LNCaP clone FGC (cell line): ENCODE measurements around the gene CMTM5.
"Not testable (repeated sequence)": the region's sequence is repeated elsewhere in the genome, so short reads cannot be mapped to it uniquely, and the experiment has no call there.

Experiments
- DNase-seq: peaks from one replicate; pipeline ENCODE4 v3.0.0-alpha.2; 2011; ENCODE audit warnings: low read depth
- H3K4me3 ChIP-seq: 2 replicates; pipeline ENCODE4 v1.5.1; 2011; ENCODE audit warnings: mild to moderate bottlenecking, low read depth, low read length, control low read depth
- CTCF ChIP-seq: IDR thresholded peaks from 2 replicates; pipeline ENCODE4 v1.5.1; 2012; ENCODE audit warnings: mild to moderate bottlenecking; ENCODE audit not compliant: control insufficient read depth, insufficient read depth; ENCODE audit errors: extremely low read depth

CMTM5 gene

GRCh38 chr14:23387916-23388882 lies 11.4 kb downstream of the CMTM5 start:
- TF ChIP-seq CTCF: no peak

GRCh38 chr14:23388996-23389395 lies 12.2 kb downstream of the CMTM5 start:
- DNase-seq: no peak
- TF ChIP-seq CTCF: no peak

More at GRCh38 chr14:23387916-23388882, 11.4 kb downstream of the CMTM5 start:
- DNase-seq: no peak
- no peak overlapping the region for H3K4me3 ChIP-seq

GRCh38 chr14:23389396-23389795 lies 12.6 kb downstream of the CMTM5 start:
- no peak for DNase-seq
- no peak overlapping the region for H3K4me3 ChIP-seq
- TF ChIP-seq CTCF: no peak

More at GRCh38 chr14:23388996-23389395, 12.2 kb downstream of the CMTM5 start:
- H3K4me3 ChIP-seq: no peak overlapping the region

- DNase-seq: not testable (repeated sequence)
Observed at GRCh38 chr14:23389871-23390270, 13.0 kb downstream of the CMTM5 start.

GRCh38 chr14:23392613-23393012 lies 15.8 kb downstream of the CMTM5 start:
- TF ChIP-seq CTCF: no peak
- H3K4me3 ChIP-seq: no peak overlapping the region
- no peak for DNase-seq

More at GRCh38 chr14:23389871-23390270, 13.0 kb downstream of the CMTM5 start:
- not testable (repeated sequence) for H3K4me3 ChIP-seq

- H3K4me3 ChIP-seq: no peak overlapping the region
- no peak for TF ChIP-seq CTCF
- DNase-seq: no peak
Observed at GRCh38 chr14:23396126-23396525, 19.3 kb downstream of the CMTM5 start.

GRCh38 chr14:23396781-23397407 lies 20.0 kb downstream of the CMTM5 start:
- no peak for DNase-seq
- TF ChIP-seq CTCF: no peak
- no peak overlapping the region for H3K4me3 ChIP-seq
